ENCODE results near the gene KDM2A. TPM values are rescaled to one million over a fixed set of nuclear protein-coding genes. Genes with fewer than 3 reads are reported as not detected.

The KDM2A gene
- total RNA-seq, 4 donors from 2014 or later, result 52.2 to 104 (median 75.7) TPM

GRCh38 chr11:67281552-67282150 lies 162.6 kb downstream of the KDM2A start:
- no peak for TF ChIP-seq CTCF (IDR thresholded peaks at IDR 0.05; ENCODE audit: low read depth)

- TF ChIP-seq CTCF (IDR thresholded peaks at IDR 0.05; ENCODE audit: low read depth), result no peak
Observed at GRCh38 chr11:67282155-67282875, 163.3 kb downstream of the KDM2A start.

- TF ChIP-seq CTCF (IDR thresholded peaks at IDR 0.05; ENCODE audit: low read depth), result no peak
Observed at GRCh38 chr11:67282876-67283371, 163.9 kb downstream of the KDM2A start.

- TF ChIP-seq CTCF (IDR thresholded peaks at IDR 0.05; ENCODE audit: low read depth), result no peak
Observed at GRCh38 chr11:67283481-67283963, 164.5 kb downstream of the KDM2A start.

GRCh38 chr11:67284811-67285540 lies 165.9 kb downstream of the KDM2A start:
- no peak for TF ChIP-seq CTCF (IDR thresholded peaks at IDR 0.05; ENCODE audit: low read depth)

- no peak for TF ChIP-seq CTCF (IDR thresholded peaks at IDR 0.05; ENCODE audit: low read depth)
Observed at GRCh38 chr11:67285541-67286498, 166.8 kb downstream of the KDM2A start.

Data from subcutaneous adipose tissue (tissue), 4 donors.